Measurements from ENCODE around the gene MRPL2. TPM values are rescaled to one million over a fixed set of nuclear protein-coding genes. Genes with fewer than 3 reads are reported as not detected.
"Not testable (repeated sequence)": the region's sequence is repeated elsewhere in the genome, so short reads cannot be mapped to it uniquely, and the experiment has no call there.

Gene MRPL2
- total and polyA plus RNA-seq, 2 donors: 9.3 to 61.6 TPM

DNA sequence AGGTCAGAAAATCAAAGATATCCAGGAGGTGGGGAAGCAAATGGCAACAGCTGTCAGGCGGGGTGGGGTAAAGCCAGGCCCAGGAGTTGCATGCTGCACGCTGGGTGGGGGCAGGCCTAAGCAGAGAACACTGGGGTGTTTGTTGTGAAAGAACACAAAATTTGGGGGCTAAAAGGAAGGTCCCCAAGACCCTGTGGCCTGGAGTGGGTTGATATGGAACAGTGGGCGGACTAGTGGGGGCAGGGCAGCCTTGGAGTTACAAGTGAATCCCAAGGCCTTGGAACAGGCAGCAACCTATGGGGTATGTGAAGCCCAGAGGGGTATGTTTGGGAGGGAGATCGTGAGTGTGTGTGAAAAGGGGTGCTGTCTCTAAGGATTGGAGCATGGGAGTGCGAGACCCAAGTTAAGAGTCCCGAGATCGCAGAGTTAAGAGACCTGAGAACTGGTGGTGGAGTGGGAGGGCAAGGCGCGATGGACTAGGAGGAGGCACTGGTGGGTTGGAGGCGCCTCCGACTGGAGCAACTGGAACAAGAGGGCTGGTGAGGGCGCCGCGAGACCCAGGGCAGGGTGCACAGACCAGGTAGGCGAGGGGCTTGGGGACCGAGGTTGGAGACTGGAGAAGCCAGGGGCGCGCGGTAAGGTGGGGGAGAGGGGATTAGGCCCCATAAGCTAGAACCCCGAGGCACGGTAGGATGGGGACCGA, 6.2 kb downstream of the MRPL2 start:
- H3K36me3 ChIP-seq (ENCODE audit: insufficient read depth): no peaks in the 10 kb centered on the region
- no peaks in the 10 kb centered on the region for H3K4me1 ChIP-seq (ENCODE audit: insufficient read depth)
- peak overlapping the region; percentile 93 for H3K27ac ChIP-seq (ENCODE audit: low read depth)
- DNase-seq (ENCODE audit: extremely low spot score): no peak
- H3K4me3 ChIP-seq (ENCODE audit: low read depth, low read length): peak overlapping the region; percentile 82
- WGBS: 16% methylated on average over 22 of the region's 22 CpGs

DNA sequence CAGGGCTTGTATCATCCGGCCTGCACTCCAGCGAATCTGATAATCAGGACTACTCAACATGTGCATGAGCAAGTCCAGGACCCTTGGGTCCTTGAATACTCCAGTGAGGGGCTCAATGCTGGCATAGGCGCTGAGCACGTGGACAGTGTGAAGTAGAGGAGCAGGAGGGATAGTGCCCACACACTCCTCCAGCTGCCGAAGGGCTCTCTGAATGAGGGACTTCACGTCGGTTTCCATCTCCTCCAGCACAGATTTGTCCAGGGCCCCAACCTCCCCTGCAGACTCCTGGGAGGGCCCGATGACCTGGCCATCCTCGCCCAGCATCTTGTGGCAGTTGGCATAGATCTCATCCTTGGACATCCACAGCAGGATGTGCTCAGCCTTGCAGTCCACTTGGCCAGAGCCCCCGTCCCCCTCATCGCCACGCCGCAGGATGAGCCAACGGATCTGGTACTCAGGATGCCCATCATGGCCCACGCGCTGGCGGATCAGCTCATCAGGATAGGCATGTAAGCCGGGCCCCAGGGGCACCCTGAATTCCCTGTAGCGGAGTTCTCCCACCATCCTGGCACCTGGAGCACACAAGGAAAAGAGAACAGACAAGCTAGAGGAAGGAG, 6.9 kb downstream of the MRPL2 start:
- DNase-seq (ENCODE audit: extremely low spot score): no peak
- Histone ChIP-seq H3K4me3 (ENCODE audit: low read depth, low read length) (no peak overlapping the region), H3K27ac (ENCODE audit: low read depth) (no peak overlapping the region), H3K4me1 (ENCODE audit: insufficient read depth) (no peaks in the 10 kb centered on the region), H3K36me3 (ENCODE audit: insufficient read depth) (no peaks in the 10 kb centered on the region)
- WGBS: 79% methylated on average over 19 of the region's 19 CpGs

DNA sequence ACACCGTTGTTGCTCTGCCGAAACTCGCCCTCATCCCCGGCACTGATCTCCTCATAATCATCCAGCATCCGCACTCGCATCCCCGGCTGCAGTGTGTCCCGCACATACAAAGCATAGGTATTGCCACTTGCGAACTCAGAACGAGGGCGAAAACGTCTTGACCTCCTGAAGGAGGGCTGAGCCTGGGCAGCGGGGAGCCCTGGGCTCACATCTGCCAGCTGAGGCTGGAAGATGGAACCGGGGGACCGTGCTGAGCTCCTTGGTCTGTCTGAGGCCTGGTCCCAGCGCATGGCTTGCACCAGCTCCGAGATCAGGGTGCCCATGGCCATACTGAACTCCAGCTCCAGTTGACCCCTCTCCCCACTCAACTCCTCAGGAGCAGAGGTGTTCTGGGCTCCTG, 8.3 kb downstream of the MRPL2 start:
- Histone ChIP-seq H3K4me1 (ENCODE audit: insufficient read depth) (no peaks in the 10 kb centered on the region), H3K36me3 (ENCODE audit: insufficient read depth) (no peaks in the 10 kb centered on the region), H3K4me3 (ENCODE audit: low read depth, low read length) (no peak overlapping the region), H3K27ac (ENCODE audit: low read depth) (no peak overlapping the region)
- 93% methylated on average over 17 of the region's 17 CpGs for WGBS
- no peak for DNase-seq (ENCODE audit: extremely low spot score)

DNA sequence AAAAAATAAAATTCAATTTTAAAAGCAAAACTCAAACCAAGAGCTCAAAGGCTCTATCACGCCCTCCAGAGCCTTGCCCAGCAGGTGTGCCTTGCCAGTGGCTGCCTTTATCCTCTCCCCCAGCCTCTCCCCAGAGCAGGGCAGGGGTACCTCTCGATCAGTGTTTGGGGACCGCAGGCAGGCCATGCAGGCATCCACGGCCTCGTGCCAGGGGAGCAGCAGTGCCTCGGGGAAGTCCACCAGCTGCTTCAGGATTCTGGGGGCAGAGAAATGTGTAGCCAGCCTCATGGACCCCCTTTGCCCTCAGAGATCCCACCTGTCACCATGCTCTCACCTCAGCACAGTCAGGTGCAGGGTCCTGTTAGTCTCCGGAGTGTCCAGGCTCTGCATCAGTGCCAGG, 11.2 kb downstream of the MRPL2 start:
- no peaks in the 10 kb centered on the region for H3K4me1 ChIP-seq (ENCODE audit: insufficient read depth)
- DNase-seq (ENCODE audit: extremely low spot score): no peak
- H3K36me3 ChIP-seq (ENCODE audit: insufficient read depth): no peaks in the 10 kb centered on the region
- 91% methylated on average over 7 of the region's 7 CpGs for WGBS
- H3K27ac ChIP-seq (ENCODE audit: low read depth): no peak overlapping the region
- H3K4me3 ChIP-seq (ENCODE audit: low read depth, low read length): no peak overlapping the region

DNA sequence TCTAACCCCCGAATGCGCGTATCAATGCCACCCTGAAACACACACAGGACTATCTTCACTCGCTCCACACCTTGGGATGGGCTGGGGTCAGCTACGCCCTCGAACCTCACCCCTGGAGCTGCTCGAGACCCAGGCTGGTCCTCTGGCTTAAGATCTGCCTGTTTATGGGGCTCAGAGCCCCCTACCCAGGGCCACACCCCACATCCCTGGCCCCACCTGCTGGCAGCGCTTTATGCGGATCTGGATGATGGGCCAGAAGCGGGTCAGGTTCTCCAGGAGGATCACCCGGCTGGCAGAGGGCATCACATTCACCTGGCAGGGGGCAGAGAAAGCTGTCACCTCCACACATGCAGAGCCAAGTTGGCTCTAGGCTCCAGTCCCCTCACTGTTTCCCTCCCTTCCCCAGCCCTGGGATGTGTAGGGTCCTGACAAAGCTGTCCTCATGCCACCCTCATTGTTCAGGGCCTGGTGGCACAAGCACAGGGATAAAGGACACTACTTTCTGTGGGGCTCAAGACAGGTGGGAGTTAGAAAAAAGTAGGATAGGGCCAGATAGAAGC, 13.8 kb downstream of the MRPL2 start:
- Histone ChIP-seq H3K36me3 (ENCODE audit: insufficient read depth) (no peaks in the 10 kb centered on the region), H3K4me1 (ENCODE audit: insufficient read depth) (no peaks in the 10 kb centered on the region), H3K27ac (ENCODE audit: low read depth) (no peak overlapping the region), H3K4me3 (ENCODE audit: low read depth, low read length) (no peak overlapping the region)
- WGBS: 94% methylated on average over 11 of the region's 11 CpGs
- no peak for DNase-seq (ENCODE audit: extremely low spot score)

DNA sequence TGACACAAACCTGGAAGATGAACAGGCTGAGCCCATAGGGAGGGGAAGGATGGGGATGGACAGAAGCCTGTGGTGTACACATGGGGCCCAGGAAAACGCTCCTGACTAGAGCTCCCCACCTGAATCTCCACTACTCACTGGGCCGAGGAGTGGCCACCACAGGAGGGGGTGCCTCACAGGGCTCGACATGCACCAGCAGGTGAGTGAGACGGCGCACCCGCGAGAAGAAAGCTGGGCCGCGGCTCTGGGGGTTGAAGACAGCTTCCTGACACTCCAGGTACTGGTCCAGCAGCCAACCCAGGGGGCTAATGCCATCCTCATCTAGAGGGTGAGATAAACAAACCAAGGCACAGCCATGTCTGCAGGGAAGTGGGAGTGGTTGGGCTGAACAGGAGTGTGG, 15.9 kb downstream of the MRPL2 start:
- no peak for DNase-seq (ENCODE audit: extremely low spot score)
- no peaks in the 10 kb centered on the region for H3K36me3 ChIP-seq (ENCODE audit: insufficient read depth)
- WGBS: 92% methylated on average over 9 of the region's 9 CpGs
- H3K4me1 ChIP-seq (ENCODE audit: insufficient read depth): no peaks in the 10 kb centered on the region
- H3K27ac ChIP-seq (ENCODE audit: low read depth): no peak overlapping the region
- no peak overlapping the region for H3K4me3 ChIP-seq (ENCODE audit: low read depth, low read length)

DNA sequence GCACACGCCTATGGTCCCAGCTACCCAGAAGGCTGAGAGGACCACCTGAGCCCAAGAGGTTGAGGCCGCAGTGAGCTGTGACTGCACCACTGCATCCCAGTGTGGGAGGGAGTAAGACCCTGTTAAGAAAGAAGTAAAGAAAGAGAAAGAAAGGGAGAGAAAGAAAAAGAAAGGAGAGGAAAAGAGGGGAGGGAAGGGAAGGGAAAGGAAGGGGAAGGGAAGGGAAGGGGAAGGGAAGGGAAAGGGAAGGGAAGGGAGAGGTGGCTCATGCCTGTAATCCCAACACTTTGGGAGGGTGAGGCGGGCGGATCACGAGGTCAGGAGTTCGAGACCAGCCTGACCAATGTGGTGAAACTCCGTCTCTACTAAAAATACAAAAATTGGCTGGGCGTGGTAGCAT, 17.8 kb downstream of the MRPL2 start:
- H3K4me3 ChIP-seq (ENCODE audit: low read depth, low read length); H3K4me1 ChIP-seq (ENCODE audit: insufficient read depth); H3K36me3 ChIP-seq (ENCODE audit: insufficient read depth); DNase-seq (ENCODE audit: extremely low spot score); H3K27ac ChIP-seq (ENCODE audit: low read depth): not testable (repeated sequence)
- WGBS: 94% methylated on average over 8 of the region's 8 CpGs

DNA sequence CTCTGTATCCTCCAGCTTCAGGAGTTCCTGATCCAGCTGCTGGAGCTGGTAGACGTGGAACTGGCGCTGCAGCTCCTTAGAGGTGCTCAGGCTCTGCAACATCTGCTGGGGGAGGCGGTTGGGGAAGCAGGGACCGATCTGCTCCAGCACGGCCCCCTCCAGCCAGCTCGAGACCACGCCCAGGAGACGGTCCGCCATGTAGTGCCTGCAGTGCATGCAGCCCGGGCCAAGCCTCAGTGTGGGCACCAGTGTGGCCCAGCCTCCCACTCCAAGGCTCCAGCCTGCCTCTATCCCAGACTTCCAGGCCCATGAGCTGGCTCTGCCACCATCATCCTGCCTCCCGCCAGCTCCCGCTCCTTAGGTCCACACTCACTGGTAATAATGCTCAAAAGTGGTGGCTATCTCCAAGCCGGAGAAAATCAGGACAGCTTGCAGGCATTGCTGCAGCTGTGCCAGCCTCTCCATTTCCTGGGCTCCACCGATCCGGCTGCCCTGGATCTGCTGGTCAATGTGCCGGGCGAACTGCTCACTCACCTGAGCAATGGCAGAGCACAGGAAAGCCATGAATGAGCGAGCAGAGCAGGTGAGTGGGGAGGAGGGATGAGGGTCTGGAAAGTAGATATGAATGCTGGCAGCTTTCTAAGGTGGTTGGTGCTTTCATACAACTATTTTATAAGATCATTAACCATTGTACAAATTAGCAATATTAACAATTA, 18.5 kb downstream of the MRPL2 start:
- H3K36me3 ChIP-seq (ENCODE audit: insufficient read depth): no peaks in the 10 kb centered on the region
- no peaks in the 10 kb centered on the region for H3K4me1 ChIP-seq (ENCODE audit: insufficient read depth)
- H3K4me3 ChIP-seq (ENCODE audit: low read depth, low read length): no peak overlapping the region
- H3K27ac ChIP-seq (ENCODE audit: low read depth): no peak overlapping the region
- WGBS: 94% methylated on average over 18 of the region's 18 CpGs
- DNase-seq (ENCODE audit: extremely low spot score): no peak

DNA sequence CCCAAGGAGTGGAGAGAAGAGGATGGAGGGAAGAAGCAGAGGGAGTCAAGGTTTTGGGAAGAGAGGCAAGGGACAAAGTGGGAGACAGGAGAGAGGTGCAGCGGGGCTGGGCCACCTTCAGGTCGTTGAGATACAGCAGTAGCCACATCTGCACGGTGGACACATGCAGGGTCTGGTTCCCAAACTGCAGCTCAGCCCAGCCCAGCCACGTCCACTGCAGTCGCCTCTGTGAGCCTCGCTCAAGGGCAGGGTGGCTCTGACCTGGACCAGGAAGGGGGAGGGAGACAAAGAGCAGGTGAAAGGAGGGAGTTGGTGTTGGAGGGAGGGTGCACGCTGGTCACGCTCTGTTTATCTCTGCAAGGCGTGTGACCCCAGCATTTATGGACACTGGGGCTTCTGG, 20.5 kb downstream of the MRPL2 start:
- no peak overlapping the region for H3K4me3 ChIP-seq (ENCODE audit: low read depth, low read length)
- no peaks in the 10 kb centered on the region for H3K36me3 ChIP-seq (ENCODE audit: insufficient read depth)
- no peak for DNase-seq (ENCODE audit: extremely low spot score)
- WGBS: 81% methylated on average over 9 of the region's 9 CpGs
- H3K4me1 ChIP-seq (ENCODE audit: insufficient read depth): no peaks in the 10 kb centered on the region
- no peak overlapping the region for H3K27ac ChIP-seq (ENCODE audit: low read depth)

DNA sequence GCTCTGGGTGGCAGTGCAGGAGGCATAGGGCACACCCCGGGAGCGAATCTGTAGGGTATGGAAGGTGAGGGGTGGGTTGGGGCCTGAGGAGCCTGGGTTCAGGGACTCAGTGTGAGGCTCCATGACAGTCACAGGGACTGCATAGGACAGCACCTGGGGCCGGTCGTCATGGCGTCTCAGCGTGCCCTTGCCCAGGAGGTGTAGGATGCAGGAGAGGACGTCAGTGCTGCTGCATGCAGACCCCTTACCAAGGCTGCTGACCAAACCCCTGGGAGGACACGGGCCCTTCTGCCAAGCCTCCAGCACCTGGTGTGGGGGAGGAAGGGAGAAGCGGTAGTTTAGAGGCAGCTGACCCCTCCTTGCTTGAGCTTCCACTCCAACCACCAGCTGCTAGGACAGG, 21.5 kb downstream of the MRPL2 start:
- Histone ChIP-seq H3K4me1 (ENCODE audit: insufficient read depth) (no peaks in the 10 kb centered on the region), H3K4me3 (ENCODE audit: low read depth, low read length) (no peak overlapping the region), H3K27ac (ENCODE audit: low read depth) (no peak overlapping the region), H3K36me3 (ENCODE audit: insufficient read depth) (no peaks in the 10 kb centered on the region)
- WGBS: 91% methylated on average over 9 of the region's 9 CpGs
- no peak for DNase-seq (ENCODE audit: extremely low spot score)

DNA sequence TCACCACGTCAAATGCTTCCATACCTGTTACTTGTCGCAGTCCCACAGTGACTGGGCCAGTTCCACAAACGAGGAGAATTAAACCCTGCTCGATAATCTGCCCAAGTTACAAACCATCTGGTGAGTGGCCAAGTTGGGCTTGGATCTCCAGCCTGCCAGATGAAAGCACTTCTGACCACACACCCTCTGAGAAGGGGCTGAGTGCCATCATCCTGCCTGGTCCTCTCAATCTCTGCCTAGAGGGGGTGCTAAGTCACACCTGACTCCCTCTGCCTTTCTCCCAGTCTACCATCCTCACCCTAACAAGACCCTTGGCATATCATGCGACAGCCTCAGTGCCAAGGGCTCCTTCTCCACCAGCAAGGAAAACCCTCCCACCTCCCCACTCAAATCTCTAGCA, 22.0 kb downstream of the MRPL2 start:
- 79% methylated on average over 5 of the region's 5 CpGs for whole genome bisulfite sequencing
- Histone ChIP-seq H3K4me1 (ENCODE audit: insufficient read depth) (no peaks in the 10 kb centered on the region), H3K27ac (ENCODE audit: low read depth) (no peak overlapping the region), H3K36me3 (ENCODE audit: insufficient read depth) (no peaks in the 10 kb centered on the region), H3K4me3 (ENCODE audit: low read depth, low read length) (no peak overlapping the region)
- no peak for DNase-seq (ENCODE audit: extremely low spot score)

DNA sequence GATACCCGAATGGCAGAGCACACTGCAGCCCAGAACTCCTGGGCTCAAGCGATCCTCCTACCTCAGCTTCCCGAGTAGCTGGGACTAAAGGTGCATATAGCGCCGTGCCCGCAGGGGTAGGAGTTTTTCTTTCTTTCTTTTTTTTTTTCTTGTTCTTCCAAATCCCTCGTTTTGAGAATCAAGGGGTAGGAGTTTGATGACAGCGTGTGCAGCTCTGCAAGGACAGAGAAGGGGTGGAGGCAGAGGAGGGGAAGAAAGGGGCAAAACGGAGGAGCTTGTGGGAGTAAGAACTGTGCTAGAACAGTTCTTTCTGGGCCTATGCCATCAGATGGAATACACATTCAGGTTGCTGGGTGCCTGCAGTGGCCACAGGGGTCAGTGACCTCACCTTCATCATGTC, 22.5 kb downstream of the MRPL2 start:
- DNase-seq (ENCODE audit: extremely low spot score): no peak
- Histone ChIP-seq H3K4me3 (ENCODE audit: low read depth, low read length) (no peak overlapping the region), H3K36me3 (ENCODE audit: insufficient read depth) (no peaks in the 10 kb centered on the region)

DNA sequence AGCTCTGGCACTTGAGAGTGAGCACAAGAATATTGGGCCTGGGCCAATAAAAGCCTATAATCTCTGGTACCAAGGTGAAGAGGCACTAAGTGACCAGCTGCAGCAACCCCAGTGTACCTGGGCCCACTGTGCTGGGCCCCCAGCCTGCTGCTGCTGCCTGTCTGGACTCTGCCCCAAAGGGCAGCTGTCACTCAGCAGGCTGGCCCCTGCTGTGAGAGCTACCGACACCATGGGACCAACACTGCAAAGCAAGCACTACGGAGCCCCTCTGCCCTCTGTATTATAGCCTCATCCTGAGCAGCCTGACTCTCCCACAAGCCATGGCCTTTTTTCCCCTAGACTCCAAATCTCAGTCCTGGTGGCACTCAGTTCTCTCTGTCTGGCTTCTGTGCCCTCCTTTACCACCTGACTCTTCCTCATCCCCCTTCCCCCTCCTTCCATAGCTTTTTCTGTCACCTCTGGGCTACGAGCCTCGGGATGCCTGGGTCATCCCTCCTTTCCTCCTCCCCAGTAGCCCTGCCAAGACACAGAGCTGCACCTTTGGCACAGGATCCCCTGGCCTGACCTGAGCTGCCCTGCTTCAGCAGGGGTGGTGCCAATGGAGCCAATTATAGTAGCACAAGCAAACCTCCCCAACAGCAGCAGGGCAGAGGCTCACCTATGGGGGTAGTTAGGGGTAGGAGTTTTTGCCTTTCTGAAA, 23.6 kb downstream of the MRPL2 start:
- Histone ChIP-seq H3K4me3 (ENCODE audit: low read depth, low read length) (no peak overlapping the region), H3K27ac (ENCODE audit: low read depth) (no peak overlapping the region), H3K4me1 (ENCODE audit: insufficient read depth) (no peaks in the 10 kb centered on the region), H3K36me3 (ENCODE audit: insufficient read depth) (no peaks in the 10 kb centered on the region)
- no peak for DNase-seq (ENCODE audit: extremely low spot score)
- WGBS: 66% methylated on average over 4 of the region's 4 CpGs

More for the DNA sequence above, 22.5 kb downstream of the MRPL2 start:
- Histone ChIP-seq H3K27ac (ENCODE audit: low read depth) (no peak overlapping the region), H3K4me1 (ENCODE audit: insufficient read depth) (no peaks in the 10 kb centered on the region)
- WGBS: 92% methylated on average over 9 of the region's 9 CpGs
